Measurements from ENCODE around the gene GPBP1L1. TPM values are rescaled to one million over a fixed set of nuclear protein-coding genes. Genes with fewer than 3 reads are reported as not detected.

Gene GPBP1L1
- total RNA-seq, 2 donors from 2014 or later: 105 to 129 TPM

Other genes starting within 250 kb of the GPBP1L1 start
- 1 to 10 TPM; 2.7 to 8.9 TPM for gene TESK2, start 195.4 kb downstream of the GPBP1L1 start, total RNA-seq
- 1 to 10 TPM; 3.4 TPM for gene CCDC163, start 186.5 kb downstream of the GPBP1L1 start, total RNA-seq
- gene MMACHC, start 186.2 kb downstream of the GPBP1L1 start, total RNA-seq: 1 to 10 TPM; 3.7 to 4.9 TPM
- gene PRDX1, start 164.6 kb downstream of the GPBP1L1 start, total RNA-seq: 100 to 1,000 TPM; 344 to 571 TPM
- 100 to 1,000 TPM; 121 to 151 TPM for gene AKR1A1, start 135.7 kb downstream of the GPBP1L1 start, total RNA-seq
- gene NASP, start 102.5 kb downstream of the GPBP1L1 start, total RNA-seq: 100 to 1,000 TPM; 113 to 224 TPM
- 1 to 10 TPM; 4.4 to 4.7 TPM for gene CCDC17, start 62.5 kb downstream of the GPBP1L1 start, total RNA-seq
- gene TMEM69, start 1.6 kb upstream of the GPBP1L1 start, total RNA-seq: 10 to 100 TPM; 26.6 to 28.8 TPM
- 10 to 100 TPM; 10.0 to 15.4 TPM for gene IPP, start 64.1 kb upstream of the GPBP1L1 start, total RNA-seq
- 10 to 100 TPM; 24.4 to 29.8 TPM for gene MAST2, start 117.1 kb upstream of the GPBP1L1 start, total RNA-seq

Measured in activated T-helper 17 cell treated with anti-CD3 and anti-CD28 coated beads, Interleukin-2, amount 50 U/mL, for 72 hours (primary cell).